IPS-NIHi7 (cell line): Measurements from ENCODE around the gene EEF1A2.

Experiments used
- DNase-seq: peaks from one replicate; pipeline ENCODE4 v3.0.0; 2012; ENCODE audit warnings: mixed read lengths; ENCODE audit errors: extremely low spot score

EEF1A2 gene

DNA sequence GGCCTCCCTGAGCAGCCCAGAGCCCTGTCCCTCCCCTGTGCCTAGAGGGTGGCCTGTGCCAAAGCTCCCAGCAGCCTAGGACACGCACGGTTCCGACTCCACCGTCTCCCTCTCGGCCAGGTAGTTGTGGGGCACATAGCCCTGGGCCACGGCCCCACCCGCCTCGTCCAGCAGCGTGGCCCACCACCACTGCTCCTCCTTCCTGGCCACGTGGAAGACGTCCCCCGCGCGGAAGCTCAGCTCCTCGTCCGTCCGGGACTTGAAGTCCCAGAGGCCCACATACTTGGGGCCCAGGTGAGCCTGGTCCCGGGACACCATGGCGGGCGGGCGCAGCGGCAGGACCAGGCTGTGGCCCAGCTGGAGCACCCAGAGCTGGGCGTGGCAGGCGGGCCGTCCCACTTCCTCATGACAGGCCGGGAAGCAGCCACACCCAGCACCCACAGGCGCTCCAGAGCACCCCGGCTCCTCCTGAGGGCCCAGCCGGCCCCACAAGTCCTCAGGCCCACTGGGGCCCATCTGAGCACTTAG lies 38.2 kb upstream of the EEF1A2 start, which contains the start of gene PTK6:
TSS of gene PTK6 (minus strand) at position 380 of the 528 bp plus-strand sequence. CDS start at position 318, 62 bp downstream.
- no peak for DNase-seq

DNA sequence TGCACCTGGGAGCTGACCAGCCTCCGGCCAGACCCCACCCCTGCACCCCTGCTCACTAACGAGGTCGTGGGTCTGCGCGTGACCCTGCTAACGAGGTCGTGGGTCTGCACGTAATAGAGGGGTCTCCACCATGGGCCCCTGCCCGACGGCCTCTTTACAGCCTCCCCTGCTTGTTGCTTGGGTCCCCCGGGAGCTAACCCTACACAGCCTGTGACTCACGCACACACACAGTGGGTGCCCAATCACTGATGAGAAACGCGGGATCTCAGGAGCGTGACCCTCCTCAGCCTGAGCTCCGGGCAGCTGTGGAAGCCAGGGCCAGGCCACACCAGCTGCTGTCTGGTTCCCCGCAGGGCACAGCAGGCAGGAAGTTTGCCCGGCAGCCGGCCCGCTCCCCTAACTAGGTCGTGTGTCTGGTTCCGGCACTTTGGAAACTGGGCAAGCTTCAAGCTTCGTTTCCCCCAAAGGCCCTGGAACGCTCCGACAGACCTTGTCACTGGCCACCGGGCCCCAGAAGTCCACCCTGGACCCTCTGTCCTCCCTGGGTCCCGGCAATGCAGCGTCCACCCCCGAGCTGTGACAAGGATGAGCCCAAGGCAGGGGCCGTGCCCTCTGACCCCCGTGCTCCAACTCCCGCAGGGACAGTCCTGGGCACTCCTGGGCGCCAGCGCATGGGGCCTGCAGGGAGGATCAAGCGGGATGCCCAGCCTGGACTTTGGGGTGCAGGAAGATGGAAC lies 37.5 kb upstream of the EEF1A2 start:
- no peak for DNase-seq

DNA sequence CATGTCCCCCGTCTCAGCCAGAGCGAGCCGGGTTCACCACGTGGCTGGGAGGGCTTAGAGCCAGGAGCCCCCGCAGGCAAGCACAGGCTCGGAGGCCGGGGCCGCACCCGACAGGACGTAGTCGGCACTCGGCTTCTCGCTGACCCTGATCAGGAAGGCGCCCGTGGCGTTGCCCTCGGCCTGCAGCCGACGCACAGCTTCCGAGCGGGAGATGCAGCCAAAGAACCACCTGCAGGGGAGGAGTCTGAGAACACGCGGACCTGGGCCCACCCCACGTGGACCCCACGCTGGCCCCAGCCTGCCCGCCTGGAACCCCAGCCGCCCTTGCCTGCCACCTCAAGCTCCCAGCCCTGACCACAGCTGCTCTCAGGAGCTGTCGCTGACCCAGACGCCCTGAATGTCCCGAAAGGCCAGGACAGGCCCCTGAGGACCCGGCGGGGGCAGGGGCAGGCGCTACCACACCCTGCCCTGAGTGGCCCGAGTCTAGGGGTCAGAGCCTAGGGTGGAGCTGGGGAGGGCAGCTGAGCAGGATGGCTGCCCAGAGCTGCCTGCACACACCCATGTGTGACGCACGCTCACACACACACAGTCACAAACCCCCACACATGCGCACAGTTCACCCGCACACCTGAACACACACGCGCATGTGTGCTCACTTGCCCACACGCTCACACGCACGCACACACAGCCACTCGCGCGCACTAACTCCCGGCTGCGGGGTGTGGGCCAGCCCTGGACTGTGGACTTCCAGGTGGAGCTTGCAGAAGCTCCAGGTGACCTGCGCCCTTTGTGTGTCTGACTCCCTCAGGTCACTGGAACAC lies 36.2 kb upstream of the EEF1A2 start:
- DNase-seq: no peak

DNA sequence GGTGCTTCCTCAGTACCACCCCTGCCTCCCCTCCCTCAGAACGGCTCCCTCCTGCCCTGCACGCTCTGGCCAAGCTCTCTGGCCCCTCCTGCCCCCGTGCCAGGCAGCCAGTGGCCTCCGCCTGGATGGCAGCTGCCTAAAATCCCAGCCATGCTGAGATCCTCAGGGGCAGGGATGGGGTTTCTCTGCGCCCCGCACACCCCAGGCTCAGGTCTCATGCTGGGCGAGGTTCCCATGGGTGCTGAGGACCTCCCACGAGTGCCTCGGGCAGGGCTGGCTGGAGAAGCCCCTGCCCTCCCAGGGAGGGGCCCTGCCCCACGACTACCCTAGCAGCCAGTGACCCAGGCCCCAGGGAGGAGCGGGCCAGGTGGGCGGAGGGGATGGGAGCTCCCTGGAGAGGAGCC lies 35.5 kb upstream of the EEF1A2 start:
- no peak for DNase-seq

DNA sequence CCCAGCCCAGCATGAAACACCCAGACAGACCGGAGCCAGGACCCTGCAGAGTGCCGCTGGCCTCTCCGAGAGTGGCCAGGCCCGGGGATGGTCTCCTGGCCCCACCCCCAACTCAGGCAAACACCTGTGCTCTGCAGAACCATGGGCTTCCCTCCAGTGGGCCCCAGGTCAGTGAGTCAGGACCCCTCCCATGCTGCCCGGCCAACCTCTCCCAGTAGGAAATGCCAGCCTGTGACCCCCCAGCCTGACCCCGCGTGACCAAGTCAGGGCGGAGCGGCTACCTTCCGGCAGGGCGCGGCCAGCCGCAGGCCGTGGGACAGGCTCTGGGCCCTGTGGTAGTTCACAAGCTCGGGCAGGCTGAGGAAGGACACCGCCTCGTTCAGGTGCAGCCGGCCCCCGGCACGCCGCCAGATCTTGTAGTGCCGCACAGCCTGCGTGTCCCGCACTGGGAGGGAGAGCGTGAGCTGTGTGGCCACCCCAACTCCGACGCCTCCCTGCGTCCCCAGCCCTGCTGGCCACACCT lies 35.0 kb upstream of the EEF1A2 start:
- DNase-seq: no peak

DNA sequence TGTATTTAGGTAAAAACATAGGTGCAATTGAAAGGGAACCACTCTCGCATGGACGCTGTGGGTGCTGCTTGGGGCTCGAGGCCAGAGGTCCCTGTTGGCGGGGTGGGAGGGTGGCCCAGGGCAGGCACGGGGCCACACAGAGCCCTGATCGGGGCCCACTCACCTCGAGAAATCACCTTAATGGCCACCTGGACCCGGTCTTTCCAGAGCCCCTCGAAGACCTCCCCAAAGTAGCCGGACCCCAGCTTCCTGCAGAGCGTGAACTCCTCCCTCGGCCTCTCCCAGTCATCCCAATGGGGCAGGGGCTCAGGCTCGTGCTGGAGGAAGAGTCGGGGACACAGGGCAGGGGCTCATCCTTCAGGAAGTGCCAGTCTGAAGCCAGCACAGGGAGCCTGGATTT lies 34.5 kb upstream of the EEF1A2 start:
- no peak for DNase-seq

DNA sequence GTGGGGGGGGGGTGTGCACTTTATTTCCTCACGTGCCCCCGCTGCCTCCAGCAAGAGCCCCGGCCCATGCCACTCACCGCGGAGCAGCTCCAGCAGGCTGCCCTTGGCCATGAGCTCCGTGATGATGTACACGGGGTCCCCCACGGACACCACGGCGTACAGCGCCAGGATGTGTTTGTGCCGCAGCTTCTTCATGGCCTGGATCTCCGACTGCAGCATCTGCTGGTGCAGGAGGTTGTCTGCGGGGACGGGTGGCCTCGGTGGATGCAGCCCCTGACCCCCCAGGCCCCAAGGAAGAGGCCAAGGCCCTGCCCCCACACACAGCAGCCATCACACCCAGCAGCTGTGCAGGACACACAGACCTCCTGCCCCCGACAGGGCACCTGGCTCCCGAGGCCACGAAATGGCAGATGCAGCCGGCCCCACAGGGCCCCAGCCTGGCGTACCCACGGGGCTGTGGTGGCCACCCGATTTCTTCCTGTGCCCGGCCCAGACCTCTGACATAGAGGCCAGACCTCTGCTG lies 33.6 kb upstream of the EEF1A2 start:
- DNase-seq: no peak

DNA sequence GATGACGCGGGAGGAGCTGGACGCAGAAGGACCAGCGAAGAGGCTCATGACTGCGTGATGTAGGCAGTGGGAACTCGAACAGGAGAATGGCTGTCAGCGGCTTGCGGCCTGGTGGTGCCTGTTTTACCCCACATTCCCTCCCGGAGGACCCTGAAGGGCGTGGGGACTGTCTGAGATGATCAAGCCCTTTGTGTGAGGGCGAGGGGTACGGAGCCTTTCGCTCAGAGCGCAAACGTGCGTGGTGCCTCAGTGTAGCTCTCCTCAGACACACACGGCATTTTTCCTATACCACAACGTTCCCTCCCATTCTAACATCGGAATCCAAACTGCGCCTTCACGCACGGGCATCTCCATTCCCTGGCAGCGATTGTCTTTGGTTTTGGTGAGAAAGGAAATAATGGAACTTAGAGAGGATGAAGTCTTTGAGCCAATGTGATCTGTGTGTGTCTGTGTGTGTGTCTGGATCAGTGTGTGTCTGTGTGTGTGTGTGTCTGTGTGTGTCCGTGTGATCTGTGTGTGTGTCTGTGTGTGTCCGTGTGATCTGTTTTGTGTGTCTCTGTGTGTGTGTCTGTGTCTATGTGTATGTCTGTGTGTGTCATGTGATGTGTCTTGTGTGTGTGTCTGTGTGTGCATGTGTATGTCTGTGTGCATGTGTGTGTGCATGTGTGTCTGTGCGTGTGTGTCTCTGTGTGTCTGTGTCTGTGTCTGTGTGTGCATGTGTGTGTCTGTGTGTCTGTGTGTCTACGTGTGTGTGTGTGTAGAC lies 33.0 kb upstream of the EEF1A2 start:
- no peak for DNase-seq

DNA sequence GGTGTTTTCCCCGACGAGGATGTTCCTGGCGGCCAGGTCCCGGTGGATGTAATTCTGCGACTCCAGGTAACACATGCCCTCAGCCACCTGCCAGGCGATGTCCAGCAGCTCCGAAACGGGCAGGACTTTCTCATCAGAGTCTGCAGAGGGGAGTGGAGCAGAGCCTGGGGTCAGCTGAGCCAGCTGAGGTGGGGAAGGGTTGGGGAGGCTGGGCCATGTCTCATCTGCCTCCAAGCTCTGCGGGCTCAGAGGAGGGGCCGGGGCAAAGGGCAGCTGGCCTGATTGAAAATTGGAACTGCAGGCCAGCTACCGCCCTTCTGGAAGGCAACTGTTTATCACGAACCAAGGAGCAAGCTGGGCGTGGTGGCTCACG lies 31.9 kb upstream of the EEF1A2 start:
- no peak for DNase-seq

DNA sequence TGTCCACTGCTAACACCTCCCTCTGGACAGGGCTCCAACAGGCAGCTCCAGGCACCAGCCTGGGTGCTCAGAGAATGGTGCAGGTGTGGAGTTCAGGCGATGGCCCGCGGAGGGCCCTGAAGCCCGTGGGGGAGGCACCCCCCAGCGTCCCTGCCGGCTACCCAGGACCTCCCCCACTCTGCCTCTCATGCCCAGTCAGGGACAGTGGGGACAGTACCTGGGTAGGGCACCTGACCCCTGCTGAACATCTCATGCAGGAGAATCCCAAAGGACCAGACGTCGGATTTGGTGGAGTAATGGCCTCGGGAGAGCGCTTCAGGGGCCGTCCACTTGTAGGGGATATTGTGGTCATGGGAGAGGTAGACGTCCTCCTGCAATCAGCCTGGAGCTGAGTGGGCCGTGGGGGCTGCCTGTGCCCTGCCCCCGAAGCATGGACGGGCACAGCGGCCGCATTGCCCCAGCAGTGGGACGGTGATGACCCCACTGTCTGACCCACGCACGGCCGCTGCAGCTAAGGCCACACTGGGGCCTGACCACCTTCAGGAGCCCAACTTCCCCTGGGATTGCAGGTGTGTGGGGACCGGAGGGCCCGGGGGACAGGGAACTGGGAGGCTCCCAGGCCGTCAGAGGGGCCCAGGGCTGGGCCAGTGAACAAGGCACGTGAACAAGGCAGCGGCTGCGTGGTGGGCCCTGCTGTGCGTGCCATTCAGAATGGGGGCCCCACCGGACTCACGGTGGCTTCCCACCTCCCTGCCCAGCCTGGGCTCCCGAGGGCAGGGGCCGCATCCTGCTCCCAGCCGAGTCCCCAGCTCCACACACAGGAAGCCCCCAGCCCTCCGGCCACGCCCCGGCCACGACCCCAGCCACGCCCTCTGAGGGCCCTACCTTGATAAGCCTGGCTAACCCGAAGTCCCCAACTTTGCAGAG lies 31.2 kb upstream of the EEF1A2 start:
- no peak for DNase-seq

DNA sequence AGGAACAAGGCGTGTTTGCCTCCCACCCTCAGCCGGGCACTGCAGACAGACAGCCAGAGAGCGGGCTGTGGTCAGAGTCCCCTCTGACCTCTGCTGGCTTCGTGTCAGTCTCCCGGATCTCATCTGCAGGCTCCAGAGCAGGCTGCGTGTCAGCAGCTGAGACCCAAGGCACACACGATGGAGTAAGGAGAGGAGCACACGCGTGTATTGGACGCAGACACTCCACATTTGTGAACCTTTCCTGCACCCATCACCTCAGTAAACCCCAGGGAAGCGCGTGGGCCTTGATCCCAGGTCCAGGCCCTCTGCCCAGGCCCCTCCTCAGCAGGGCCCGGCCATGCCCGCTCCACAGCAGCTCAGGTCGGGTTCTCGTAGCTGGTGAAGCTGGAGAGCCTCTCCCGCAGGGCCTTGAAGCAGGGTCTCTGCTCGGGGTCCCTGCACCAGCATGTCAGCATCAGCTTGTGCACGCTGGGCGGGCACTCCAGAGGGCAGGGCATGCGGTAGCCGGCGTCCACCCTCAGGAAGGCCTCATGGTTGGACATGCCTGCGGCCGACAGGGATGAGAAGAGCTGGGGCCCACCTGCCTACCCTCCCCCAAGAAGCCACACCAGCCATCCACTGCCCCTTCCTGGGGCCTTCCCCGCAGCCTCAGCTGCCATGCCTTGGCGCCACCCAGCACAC lies 30.4 kb upstream of the EEF1A2 start:
- DNase-seq: no peak

DNA sequence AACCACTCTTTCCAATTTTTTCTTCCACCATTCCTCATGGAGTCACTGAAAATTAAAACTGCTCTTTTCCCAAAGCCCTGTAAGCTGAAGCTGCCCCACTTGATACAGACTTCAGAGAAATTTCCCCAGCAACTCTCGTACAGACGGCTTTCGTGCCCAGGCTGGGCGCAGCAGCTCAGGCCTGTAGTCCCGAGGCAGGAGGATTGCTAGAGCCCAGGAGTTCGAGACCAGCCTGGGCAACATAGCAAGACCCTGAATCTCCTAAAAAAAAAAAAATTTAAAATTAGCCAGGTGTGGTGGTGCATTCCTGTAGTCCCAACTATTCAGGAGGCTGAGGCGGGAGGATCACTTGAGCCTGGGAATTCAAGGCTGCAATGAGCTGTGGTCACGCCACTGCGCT lies 28.3 kb upstream of the EEF1A2 start:
- no peak for DNase-seq

DNA sequence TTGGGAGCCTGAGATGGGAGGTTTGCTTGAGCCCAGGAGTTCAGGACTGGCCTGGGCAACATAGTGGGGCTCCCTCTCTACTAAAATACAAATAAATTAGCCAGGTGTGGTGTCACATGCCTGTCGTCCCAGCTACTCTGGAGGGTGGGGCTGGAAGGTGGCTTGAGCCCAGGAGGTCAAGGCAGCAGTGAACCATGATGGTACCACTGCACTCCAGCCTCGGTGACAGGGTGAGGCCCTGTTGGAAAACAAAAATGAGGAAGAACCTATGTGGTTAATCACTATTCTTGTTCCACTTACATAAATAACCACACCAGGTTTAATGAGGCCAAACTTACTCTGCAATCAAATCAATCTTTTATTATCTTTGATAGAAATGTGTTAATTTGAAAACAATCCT lies 27.1 kb upstream of the EEF1A2 start:
- no peak for DNase-seq

DNA sequence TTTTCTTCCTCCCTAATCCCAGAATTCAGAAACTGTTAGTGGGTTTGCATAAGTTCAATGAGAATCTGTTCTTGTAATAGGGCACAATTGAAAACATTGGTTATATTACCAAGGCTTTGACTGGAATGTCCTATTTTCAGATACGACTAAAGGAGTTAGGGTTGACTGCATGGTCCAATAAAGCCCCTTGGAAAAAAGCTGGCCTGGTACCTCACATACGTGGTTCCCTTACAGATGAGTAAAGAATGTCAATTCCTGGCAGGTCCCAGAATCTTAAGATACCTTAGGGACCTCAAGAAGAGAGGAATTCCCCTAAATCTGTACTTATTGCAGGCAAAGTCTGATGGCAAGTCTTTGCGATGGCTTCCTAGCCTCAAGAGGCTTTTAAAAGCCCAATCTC lies 26.3 kb upstream of the EEF1A2 start:
- DNase-seq: no peak

DNA sequence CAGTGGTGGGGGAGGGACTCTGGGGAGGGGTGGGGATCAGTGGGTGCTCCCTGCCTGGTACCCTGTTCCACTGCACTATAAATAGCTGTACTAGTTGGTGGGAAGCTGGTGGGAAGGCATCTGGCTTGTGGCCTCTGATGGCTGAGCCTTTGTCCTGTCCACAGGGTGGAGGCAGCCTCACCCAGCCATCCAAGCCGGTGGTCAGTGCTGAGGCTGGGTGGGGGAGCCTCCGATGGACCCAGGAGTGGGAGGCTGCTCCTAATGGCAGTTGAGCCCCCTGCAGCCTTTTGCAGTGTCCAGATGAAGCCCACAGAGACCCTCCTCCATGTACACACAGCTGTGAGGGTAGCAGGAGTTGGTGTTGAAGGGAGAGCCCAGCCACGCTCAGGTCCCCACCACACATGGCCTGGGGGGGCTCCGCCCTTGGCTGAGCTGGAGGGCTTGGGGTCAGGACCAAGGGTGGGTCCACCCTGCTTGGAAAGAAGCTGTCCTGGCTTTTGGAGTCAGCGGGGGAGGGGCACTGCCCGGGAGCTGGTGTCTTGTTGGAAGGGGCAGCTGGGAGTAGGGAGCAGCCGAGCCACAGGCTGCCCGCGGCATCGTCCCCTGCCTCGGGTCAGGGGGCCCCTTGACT lies 24.2 kb upstream of the EEF1A2 start:
- no peak for DNase-seq

DNA sequence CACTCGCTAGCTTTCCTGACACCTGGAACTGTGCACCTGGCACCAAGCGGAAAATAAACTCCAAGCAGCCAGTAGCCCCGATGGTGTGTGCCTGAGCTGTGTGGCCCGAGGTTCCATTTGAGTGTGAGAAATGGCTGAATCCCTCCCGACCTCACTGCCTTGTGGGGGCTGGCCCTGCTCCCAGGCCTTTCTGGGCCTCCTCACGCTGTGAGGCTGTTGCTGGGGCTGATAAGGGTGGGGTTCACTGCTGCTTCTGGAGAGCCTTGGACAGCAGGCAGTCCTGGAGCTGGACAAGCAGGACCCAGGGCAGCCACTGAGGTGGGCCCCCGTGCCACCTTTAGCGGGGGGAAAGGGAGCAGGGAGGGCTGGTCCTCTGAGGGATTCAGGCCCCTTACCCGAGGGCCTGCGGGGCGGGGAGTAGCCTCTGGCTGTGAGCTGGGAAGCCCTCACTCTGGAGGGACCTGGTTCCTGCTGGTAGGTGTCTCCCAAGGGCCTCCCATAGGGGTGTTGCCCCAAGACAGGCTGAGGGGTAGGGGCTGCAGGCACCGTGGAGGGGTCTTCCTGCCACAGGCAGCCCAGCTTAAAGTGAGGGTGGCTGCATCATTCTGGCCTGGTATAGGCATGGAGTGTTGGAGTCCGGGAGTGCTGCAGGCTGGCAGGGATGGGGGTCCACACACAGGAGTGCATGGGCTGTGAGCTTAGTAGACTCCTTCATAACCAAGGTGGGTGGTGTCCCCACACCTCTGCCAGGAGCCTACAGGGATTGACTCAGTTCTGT lies 23.4 kb upstream of the EEF1A2 start:
- DNase-seq: no peak

DNA sequence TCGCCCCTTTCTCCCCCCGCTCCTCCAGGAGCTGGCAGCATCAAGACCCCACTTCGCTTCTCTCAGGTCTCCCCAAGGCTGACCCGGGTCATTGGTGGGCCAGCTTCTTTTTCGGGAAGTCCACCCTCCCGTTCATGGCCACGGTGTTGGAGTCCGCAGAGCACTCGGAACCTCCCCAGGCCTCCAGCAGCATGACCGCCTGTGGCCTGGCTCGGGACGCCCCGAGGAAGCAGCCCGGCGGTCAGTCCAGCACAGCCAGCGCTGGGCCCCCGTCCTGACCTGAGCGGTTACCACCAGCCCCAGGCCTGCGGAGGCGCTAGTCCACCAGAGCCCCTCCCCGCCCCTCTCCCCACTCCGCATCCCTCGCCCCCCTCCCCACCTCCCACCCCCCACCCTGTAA lies 22.7 kb upstream of the EEF1A2 start:
- DNase-seq: no peak

DNA sequence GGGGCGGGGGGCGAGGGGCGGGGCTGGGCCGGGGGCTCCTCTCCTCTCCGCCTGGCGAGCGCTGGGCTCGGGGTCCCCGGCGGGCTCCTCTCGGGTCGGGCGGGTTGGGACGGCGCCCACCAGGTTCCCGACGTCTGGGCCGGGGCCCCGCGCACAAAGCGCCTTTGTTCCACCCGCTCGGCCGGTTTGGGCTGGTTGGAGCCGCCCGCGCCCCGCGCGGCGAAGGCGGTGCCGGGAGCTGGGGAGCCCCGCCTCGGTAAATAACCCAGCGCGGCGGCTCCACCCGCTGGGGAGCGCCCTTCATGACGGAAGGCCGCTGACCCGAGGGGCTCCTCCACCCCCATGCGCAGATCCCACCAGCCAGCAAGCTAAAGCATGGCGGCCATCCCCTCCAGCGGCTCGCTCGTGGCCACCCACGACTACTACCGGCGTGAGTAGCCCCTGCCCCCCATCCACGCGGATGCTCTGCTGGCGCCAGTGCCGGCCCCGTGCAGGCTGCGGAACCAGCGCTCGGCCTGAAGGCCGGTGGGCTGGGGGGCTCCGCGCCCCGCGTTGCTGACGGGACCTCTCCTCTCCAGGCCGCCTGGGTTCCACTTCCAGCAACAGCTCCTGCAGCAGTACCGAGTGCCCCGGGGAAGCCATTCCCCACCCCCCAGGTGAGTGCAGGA lies 22.2 kb upstream of the EEF1A2 start:
- peak; percentile 76 for DNase-seq
